ENCODE measurements around the gene PNPLA7. TPM values are rescaled to one million over a fixed set of nuclear protein-coding genes. Genes with fewer than 3 reads are reported as not detected.
A peak's percentile ranks its signal among the peaks of the same experiment; 100 is the strongest.

The PNPLA7 gene
- total and polyA plus RNA-seq, 2 of the 13 experiments (the other 11 are each of a cell fraction or from before 2014, with no cell fraction given) = 0.42 to 1.5 TPM

DNA sequence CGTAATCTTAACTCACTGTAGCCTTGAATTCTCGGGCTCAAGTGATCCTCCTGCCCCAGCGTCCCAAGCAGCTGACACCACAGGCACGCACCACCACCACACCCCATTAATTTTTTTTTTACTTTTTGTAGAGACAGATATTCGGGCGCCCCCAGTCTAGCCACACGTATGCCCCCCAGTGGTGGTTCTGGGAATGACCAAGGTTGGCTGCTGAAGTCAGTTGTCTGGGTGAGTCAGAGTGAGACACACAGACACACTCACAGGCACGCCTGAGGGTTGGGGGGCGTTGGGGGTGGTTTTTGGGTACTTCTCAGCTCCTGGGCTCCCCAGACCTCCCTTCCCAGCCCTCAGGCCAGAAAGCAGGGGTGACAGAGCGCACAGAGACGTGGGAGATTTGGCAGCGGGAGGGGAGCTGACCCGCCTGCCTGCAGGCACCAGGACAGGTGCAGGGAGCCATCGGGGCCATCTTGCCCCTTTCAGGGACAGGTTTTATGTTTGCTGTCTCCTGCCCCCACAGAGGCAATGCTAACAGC lies 104.9 kb downstream of the PNPLA7 start (continued):
- no peak for TF ChIP-seq PRPF4 (IDR thresholded peaks at IDR 0.05; ENCODE audit: low read depth, low read length, poor library complexity, severe bottlenecking)
- no peak for TF ChIP-seq ARNT (IDR thresholded peaks at IDR 0.05)
- no peak for TF ChIP-seq SIN3B (IDR thresholded peaks at IDR 0.05; ENCODE audit: low read length)
- TF ChIP-seq PRMT3 (CRISPR knock-in tag; IDR thresholded peaks at IDR 0.05; ENCODE audit: borderline replicate concordance, low read depth) = no peak
- TF ChIP-seq ZNF607 (CRISPR knock-in tag; IDR thresholded peaks at IDR 0.05; ENCODE audit: borderline replicate concordance) = 0 out of 2 replicates have a peak, but pooled peaks have one; percentile 56
- TF ChIP-seq REL (CRISPR knock-in tag; conservative IDR thresholded peaks at IDR 0.05) = no peak
- no peak for TF ChIP-seq ZNF383 (CRISPR knock-in tag; IDR thresholded peaks at IDR 0.05; ENCODE audit: borderline replicate concordance)
- TF ChIP-seq ZIK1 (CRISPR knock-in tag; IDR thresholded peaks at IDR 0.05; ENCODE audit: borderline replicate concordance, low read depth) = no peak
- TF ChIP-seq TGIF2 (CRISPR knock-in tag; IDR thresholded peaks at IDR 0.05) = no peak
- TF ChIP-seq, protein P1, sequence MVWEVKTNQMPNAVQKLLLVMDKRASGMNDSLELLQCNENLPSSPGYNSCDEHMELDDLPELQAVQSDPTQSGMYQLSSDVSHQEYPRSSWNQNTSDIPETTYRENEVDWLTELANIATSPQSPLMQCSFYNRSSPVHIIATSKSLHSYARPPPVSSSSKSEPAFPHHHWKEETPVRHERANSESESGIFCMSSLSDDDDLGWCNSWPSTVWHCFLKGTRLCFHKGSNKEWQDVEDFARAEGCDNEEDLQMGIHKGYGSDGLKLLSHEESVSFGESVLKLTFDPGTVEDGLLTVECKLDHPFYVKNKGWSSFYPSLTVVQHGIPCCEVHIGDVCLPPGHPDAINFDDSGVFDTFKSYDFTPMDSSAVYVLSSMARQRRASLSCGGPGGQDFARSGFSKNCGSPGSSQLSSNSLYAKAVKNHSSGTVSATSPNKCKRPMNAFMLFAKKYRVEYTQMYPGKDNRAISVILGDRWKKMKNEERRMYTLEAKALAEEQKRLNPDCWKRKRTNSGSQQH (CRISPR knock-in tag; IDR thresholded peaks at IDR 0.05; ENCODE audit: low read depth) = no peak
- peak; percentile 81; the same call in 1 of the 2 replicates for TF ChIP-seq ZC3H13 (CRISPR knock-in tag; IDR thresholded peaks at IDR 0.05)
- no peak; the same call in 1 of the 2 replicates for TF ChIP-seq KMT2A (CRISPR knock-in tag; IDR thresholded peaks at IDR 0.05)
- no peak for TF ChIP-seq GZF1 (CRISPR knock-in tag; IDR thresholded peaks at IDR 0.05)
- TF ChIP-seq, protein P2, sequence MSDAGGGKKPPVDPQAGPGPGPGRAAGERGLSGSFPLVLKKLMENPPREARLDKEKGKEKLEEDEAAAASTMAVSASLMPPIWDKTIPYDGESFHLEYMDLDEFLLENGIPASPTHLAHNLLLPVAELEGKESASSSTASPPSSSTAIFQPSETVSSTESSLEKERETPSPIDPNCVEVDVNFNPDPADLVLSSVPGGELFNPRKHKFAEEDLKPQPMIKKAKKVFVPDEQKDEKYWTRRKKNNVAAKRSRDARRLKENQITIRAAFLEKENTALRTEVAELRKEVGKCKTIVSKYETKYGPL (CRISPR knock-in tag; IDR thresholded peaks at IDR 0.05) = no peak
- no peak for TF ChIP-seq GFI1 (CRISPR knock-in tag; IDR thresholded peaks at IDR 0.05; ENCODE audit: borderline replicate concordance)
- TF ChIP-seq, protein P3, sequence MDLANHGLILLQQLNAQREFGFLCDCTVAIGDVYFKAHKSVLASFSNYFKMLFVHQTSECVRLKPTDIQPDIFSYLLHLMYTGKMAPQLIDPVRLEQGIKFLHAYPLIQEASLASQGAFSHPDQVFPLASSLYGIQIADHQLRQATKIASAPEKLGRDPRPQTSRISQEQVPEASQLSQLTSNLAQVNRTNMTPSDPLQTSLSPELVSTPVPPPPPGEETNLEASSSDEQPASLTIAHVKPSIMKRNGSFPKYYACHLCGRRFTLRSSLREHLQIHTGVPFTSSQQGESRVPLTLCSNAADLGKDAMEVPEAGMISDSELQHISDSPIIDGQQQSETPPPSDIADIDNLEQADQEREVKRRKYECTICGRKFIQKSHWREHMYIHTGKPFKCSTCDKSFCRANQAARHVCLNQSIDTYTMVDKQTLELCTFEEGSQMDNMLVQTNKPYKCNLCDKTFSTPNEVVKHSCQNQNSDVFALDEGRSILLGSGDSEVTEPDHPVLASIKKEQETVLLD (CRISPR knock-in tag; IDR thresholded peaks at IDR 0.05; ENCODE audit: low read depth) = no peak
- 0 out of 2 replicates have a peak, but pooled peaks have one; percentile 16 for TF ChIP-seq SP4 (CRISPR knock-in tag; IDR thresholded peaks at IDR 0.05)
- no peak for TF ChIP-seq ZNF776 (CRISPR knock-in tag; IDR thresholded peaks at IDR 0.05)
- TF ChIP-seq, protein P4, sequence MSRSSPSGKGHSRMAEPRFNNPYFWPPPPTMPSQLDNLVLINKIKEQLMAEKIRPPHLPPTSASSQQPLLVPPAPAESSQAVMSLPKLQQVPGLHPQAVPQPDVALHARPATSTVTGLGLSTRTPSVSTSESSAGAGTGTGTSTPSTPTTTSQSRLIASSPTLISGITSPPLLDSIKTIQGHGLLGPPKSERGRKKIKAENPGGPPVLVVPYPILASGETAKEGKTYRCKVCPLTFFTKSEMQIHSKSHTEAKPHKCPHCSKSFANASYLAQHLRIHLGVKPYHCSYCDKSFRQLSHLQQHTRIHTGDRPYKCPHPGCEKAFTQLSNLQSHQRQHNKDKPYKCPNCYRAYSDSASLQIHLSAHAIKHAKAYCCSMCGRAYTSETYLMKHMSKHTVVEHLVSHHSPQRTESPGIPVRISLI (CRISPR knock-in tag; IDR thresholded peaks at IDR 0.05; ENCODE audit: borderline replicate concordance) = peak; percentile 85
- no peak for TF ChIP-seq CBFB (CRISPR knock-in tag; IDR thresholded peaks at IDR 0.05)
- no peak for TF ChIP-seq ZNF549 (CRISPR knock-in tag; IDR thresholded peaks at IDR 0.05)
- TF ChIP-seq, protein P5, sequence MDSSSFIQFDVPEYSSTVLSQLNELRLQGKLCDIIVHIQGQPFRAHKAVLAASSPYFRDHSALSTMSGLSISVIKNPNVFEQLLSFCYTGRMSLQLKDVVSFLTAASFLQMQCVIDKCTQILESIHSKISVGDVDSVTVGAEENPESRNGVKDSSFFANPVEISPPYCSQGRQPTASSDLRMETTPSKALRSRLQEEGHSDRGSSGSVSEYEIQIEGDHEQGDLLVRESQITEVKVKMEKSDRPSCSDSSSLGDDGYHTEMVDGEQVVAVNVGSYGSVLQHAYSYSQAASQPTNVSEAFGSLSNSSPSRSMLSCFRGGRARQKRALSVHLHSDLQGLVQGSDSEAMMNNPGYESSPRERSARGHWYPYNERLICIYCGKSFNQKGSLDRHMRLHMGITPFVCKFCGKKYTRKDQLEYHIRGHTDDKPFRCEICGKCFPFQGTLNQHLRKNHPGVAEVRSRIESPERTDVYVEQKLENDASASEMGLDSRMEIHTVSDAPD (CRISPR knock-in tag; IDR thresholded peaks at IDR 0.05) = no peak

All from HepG2 (cell line).